GF-D8 (cell line): ENCODE data around the gene CDCA8.
"Not testable (repeated sequence)": the region's sequence is repeated elsewhere in the genome, so short reads cannot be mapped to it uniquely, and the experiment has no call there.

Experiments used
- DNase-seq: peaks from one replicate; lab custom pipeline; 2025; lab: John Stamatoyannopoulos, UW

The CDCA8 gene

DNA sequence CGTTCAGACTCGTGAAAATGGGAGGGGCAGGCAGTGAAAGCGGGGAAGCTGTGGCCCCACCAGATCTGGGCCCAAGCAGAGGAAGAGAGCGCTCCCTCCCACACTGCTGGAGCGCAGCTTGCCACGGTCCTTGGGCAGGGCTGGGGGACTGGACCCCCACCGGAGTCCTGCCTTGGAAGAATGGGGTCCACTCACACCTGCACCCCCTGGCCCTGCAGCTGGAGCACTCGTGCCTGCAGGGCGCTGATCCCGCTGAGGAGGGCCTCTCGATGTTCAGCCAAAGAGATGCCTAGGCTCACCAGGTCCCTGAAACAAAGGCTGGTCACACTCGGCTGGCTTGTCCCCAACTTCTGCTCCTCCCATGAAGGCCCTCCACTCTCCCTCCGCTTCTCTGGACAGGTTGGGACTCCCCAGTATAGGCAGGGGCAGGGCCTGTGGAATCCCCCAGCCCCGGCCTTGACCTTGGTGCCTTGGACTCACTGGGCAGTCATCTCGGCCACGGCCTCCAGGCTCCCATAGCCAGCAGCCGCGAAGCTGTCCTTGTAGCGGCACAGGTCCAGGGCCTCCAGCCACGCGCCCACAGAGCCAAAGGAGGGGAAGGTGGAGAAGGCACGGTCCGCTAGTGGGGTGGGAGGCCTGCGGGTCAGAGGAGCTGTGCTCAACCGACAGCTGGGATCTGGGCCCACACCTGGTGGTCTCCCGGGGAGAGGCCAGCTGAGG is 26.0 kb downstream of the CDCA8 start:
- no peak for DNase-seq

- no peak for DNase-seq
Measured at GRCh38 chr1:37718901-37719571, 26.7 kb downstream of the CDCA8 start.

- no peak for DNase-seq
Measured at GRCh38 chr1:37719572-37720195, 27.4 kb downstream of the CDCA8 start.

GRCh38 chr1:37720231-37721130 is 28.2 kb downstream of the CDCA8 start:
- DNase-seq: no peak

DNA sequence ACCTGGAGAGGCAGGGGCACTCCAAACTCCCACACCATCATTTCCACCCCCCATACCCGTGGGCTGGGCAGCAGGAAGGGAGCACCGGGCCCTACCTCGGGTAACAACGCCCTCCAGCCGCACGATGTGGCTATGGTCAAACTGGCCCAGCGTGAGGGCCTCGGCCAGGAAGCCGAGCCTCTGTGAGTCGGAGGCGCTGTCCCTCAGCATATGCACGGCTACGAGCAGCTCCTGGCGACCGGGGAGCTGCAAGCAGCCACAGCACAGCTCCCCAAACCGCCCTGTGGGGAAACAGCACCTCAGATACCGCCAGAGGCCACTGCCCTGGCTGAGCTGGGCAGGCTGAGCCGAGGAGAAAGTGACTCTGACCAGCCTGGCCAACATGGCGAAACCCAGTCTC is 29.2 kb downstream of the CDCA8 start:
- DNase-seq: no peak

DNA sequence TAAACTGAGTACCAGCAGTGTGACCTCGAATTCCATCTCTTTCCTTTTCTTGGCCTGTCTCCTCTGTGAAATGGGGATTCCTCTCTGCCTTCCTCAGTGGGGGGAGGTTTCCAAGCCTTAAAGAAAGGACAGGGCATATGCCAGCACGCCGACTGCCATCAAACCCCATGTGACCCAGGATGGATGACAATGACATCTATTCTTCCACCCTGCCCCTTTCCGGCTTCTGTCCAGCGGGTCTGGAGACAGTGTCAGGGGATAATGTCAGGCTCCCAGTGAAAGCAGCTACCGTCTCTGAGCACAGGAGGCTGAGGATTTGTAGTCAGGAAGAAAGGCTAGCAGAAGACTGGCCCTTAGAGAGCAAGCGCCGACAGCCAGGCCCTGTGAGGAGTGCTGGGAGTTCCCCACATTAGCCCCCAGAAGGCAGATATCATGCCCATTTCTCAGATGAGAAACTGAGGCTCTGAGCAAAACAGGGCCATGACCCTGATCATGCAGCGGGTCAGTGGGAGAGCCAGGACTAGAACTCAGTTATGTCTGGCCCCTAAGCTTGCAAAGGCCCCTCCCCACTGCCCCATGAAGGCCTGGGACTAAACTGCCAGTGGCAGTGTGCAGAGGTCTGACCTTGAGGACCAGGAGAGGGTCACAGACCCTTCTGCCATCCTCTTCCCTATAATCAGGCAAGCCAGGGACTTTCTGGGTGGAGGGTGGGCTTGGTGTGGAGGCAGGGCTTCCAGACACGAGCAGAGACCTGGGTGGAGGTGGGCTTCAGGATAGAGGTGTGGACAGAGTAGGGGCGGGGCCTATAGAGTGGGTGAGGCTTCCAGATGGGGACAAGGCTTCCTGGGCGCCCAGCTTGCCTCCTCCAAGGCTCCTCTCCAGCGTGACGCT is 30.1 kb downstream of the CDCA8 start:
- DNase-seq: no peak

GRCh38 chr1:37723072-37723389 is 30.7 kb downstream of the CDCA8 start:
- DNase-seq: no peak

GRCh38 chr1:37723390-37724078 is 31.2 kb downstream of the CDCA8 start:
- no peak for DNase-seq

- no peak for DNase-seq
Measured at GRCh38 chr1:37724575-37724974, 32.3 kb downstream of the CDCA8 start.

- no peak for DNase-seq
Measured at GRCh38 chr1:37725851-37726613, 33.7 kb downstream of the CDCA8 start.

- DNase-seq: no peak
Measured at GRCh38 chr1:37726751-37727585, 34.7 kb downstream of the CDCA8 start.

- no peak for DNase-seq
Measured at GRCh38 chr1:37728416-37728815, 36.1 kb downstream of the CDCA8 start.

DNA sequence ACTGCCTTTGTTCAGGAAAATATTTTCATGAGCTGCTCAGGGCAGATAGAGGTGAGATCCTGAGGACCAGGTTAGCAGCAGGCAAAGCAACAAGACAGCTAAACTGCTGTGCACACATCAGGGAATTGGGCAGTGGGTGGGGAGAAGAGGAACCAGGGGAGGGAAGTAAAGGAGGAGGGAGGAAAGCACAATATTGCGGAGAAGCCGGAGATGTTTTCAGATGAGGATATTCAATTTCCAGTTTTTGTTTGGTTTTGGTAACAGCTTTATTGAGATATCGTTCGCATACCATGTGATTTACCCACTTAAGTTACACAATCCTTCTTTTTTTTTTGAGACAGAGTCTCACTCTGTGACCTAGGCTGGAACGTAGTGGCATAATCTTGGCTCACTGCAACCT is 38.1 kb downstream of the CDCA8 start:
- no peak for DNase-seq

DNA sequence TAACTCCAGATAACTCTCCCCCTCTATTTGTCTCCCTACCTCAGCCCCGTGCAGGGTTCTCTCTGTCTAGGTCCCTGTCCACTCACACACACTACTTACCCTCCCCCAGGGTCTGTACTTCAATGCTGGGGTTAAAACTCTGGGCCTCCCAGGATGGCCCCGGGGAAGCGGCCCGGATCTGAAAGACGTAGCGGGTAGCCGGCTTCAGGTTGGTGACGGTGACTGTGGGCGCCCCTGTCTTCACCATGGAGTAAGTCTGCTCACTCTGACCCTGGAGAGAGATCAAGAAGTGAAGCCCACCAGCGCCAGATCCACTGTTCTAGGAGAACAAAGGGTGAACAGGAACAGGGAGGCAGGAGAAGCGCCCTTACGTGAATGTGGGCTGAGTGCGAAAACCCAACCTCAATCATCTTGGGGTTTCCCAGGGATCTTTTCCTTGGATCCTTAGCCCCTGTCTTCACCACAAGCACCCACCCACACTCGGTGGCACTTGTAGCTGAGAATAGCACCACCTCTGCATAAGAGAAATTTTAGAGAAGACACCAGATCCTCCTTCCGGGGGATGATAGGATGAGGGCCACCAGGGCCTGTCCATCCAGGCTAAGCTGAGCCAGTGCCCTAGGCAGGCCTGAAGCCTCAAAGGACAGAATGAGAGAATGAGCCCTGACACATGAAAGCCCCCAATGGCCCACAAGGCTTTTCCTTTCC is 39.1 kb downstream of the CDCA8 start:
- DNase-seq: no peak

GRCh38 chr1:37732111-37732780 is 39.9 kb downstream of the CDCA8 start:
- DNase-seq: no peak

DNA sequence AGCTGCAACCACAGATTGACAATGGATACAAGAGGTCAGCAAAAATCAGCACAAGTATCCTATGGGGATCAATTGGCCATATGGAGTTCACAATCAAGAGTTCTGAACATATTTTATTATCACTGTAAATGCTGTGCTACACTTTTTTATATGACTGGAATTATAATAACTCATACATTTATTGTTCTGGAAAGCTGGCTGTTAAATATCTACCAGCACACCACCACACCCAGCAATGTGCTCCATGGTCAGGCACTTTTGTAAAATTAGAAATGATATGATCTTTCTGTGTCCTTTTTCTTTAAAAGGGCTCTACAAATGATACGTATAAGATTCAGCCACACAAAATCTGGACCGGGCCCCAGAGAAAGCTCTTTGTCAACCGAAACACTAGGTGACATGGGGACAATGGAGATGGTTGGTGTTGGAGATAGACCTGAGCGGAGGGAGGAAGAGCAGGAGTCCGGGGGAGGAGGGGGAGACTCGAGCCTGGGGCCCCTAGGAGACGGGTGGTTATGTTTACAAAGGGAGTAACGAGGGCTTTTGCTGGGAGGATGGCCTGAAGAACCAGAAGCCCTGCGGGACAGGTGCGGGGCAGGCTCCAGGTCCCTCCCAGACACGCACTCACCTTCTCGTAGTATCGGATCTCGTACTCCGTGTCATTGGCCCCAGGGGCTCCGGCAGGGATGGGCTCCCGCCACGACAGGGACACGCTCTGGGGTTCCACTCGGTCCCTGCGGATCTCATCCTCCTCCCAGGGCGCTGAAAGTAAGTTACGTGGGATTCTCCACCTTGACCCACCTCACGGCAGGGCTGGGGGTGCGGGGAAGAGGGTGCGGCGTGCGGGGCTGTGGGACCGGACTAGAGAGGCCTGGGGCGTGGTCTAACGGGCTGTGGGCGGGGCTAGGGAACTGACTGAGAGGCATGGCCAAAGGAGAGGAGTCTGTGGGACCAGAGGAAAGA is 42.6 kb downstream of the CDCA8 start:
- no peak for DNase-seq

- DNase-seq: not testable (repeated sequence)
Measured at GRCh38 chr1:37737975-37738374, 45.7 kb downstream of the CDCA8 start.
